K562 (cell line): ENCODE measurements around the gene CEP19. TPM values are rescaled to one million over a fixed set of nuclear protein-coding genes. Genes with fewer than 3 reads are reported as not detected.

ENCODE experiments used
- ATAC-seq: fragments of 200-7000 bp; cut with Tn5 transposase; 3 replicates; pipeline ENCODE4 v1.9.1; 2020; ENCODE audit warnings: moderate library complexity
- BruUV-seq: library from RNA; stranded (reverse); fragments of 400-500 nt; replicated peaks from 2 replicates; lab custom pipeline; 2021; lab: Mats Ljungman, UMichigan
- CTCF ChIA-PET: fragments of 300-600 bp; formaldehyde crosslinking; extraction: SDS; loops from one replicate; lab custom pipeline; 2021; ENCODE audit warnings: low intra/inter-chr PET ratio; lab: Yijun Ruan, JAX
- POLR2A ChIA-PET: fragments of 300-600, 350-650 bp; sonication (Branson Sonifier 250); formaldehyde crosslinking; extraction: SDS; loops from one replicate; lab custom pipeline; 2021; ENCODE audit warnings: antibody characterized with exemption, inconsistent platforms; lab: Yijun Ruan, JAX
- DNase-seq, 4 experiments: peaks; one replicate each; pipeline versions ENCODE4 v3.0.0 to v3.0.0-alpha.2; 2011 to 2018; ENCODE audit warnings: low spot score in 3 of 4, mixed read lengths in 3 of 4; ENCODE audit errors: extremely low read depth in 1 of 4
- FAIRE-seq: peaks from 2 replicates; lab custom pipeline; 2011; peaks lifted over from hg19 to GRCh38; lab: Jason Lieb, UNC
- H2AFZ ChIP-seq: 2 replicates; pipeline ENCODE4 v1.6.0; 2011; ENCODE audit warnings: low read depth, low read length, control low read depth, inconsistent platforms
- H3K27ac ChIP-seq: fragments of 200-600 bp; 3 replicates; pipeline ENCODE4 v1.8.0; 2011; ENCODE audit warnings: low read depth, mild to moderate bottlenecking, control low read depth, inconsistent platforms, low read length, moderate library complexity, mixed read lengths; ENCODE audit errors: extremely low read depth
- H3K27me3 ChIP-seq, 2 experiments: fragments of 300-600 bp in 1 of 2; 2 replicates in 1 of 2; 3 replicates in 1 of 2; pipeline versions ENCODE4 v1.6.0 to v1.8.0; 2011; ENCODE audit warnings: inconsistent platforms in 2 of 2, low read length in 2 of 2, mild to moderate bottlenecking in 1 of 2, mixed read lengths in 1 of 2, moderate library complexity in 1 of 2; ENCODE audit not compliant: control insufficient read depth in 2 of 2, insufficient read depth in 2 of 2
- H3K36me3 ChIP-seq: fragments of 300-600 bp; 3 replicates; pipeline ENCODE4 v1.8.0; 2011; ENCODE audit warnings: mild to moderate bottlenecking, low read length, inconsistent platforms; ENCODE audit not compliant: control insufficient read depth, insufficient read depth
- H3K4me1 ChIP-seq, 2 experiments: fragments of 200-600 bp in 1 of 2; replicated peaks in 1 of 2; 2 replicates in 1 of 2; 3 replicates in 1 of 2; pipeline versions ENCODE4 v1.5.1 to v1.8.0; 2011; ENCODE audit warnings: inconsistent platforms in 2 of 2, low read length in 2 of 2, mild to moderate bottlenecking in 1 of 2, mixed read lengths in 1 of 2, moderate library complexity in 1 of 2; ENCODE audit not compliant: control insufficient read depth in 2 of 2, insufficient read depth in 2 of 2
- H3K4me2 ChIP-seq: 2 replicates; pipeline ENCODE4 v1.6.1; 2011; ENCODE audit warnings: low read length, control low read depth, inconsistent platforms, mixed read lengths; ENCODE audit not compliant: insufficient read depth
- H3K4me3 ChIP-seq: fragments of 200-600 bp; sonication (generic), shearing (Covaris generic); 2 replicates; pipeline ENCODE4 v1.5.1; 2016; ENCODE audit warnings: control low read depth, inconsistent platforms
- H3K79me2 ChIP-seq: fragments of 200-600 bp; 3 replicates; pipeline ENCODE4 v1.8.0; 2011; ENCODE audit warnings: low read length, inconsistent platforms; ENCODE audit not compliant: control insufficient read depth, insufficient read depth
- H3K9ac ChIP-seq, 2 experiments: 2 replicates each; pipeline versions ENCODE4 v1.6.0 to v1.6.1; 2011; ENCODE audit warnings: low read depth in 2 of 2, low read length in 2 of 2, control low read depth in 1 of 2, inconsistent platforms in 1 of 2, mild to moderate bottlenecking in 1 of 2, mixed read lengths in 1 of 2; ENCODE audit not compliant: insufficient read depth in 1 of 2
- H3K9me1 ChIP-seq: one replicate; pipeline ENCODE4 v1.6.0; 2011; ENCODE audit warnings: inconsistent platforms, mild to moderate bottlenecking, low read length, moderate library complexity; ENCODE audit not compliant: control insufficient read depth, insufficient read depth
- H3K9me3 ChIP-seq: replicated peaks from 2 replicates; pipeline ENCODE4 v1.5.1; 2011; ENCODE audit warnings: low read depth, low read length, inconsistent platforms; ENCODE audit not compliant: control insufficient read depth, insufficient read depth
- H4K20me1 ChIP-seq: replicated peaks from 2 replicates; pipeline ENCODE4 v1.6.1; 2011; ENCODE audit warnings: low read length, inconsistent platforms, mixed read lengths; ENCODE audit not compliant: control insufficient read depth, insufficient read depth
- BRD9 ChIP-seq: fragments of 450-650 bp; IDR thresholded peaks from 2 replicates; pipeline ENCODE4 v1.6.1; 2018; ENCODE audit warnings: low read depth; ENCODE audit not compliant: partially characterized antibody
- EGR1 ChIP-seq: fragments of 450-650 bp; conservative IDR thresholded peaks from 2 replicates; pipeline ENCODE4 v1.6.1; 2017; ENCODE audit warnings: mild to moderate bottlenecking
- EP400 ChIP-seq: fragments of 450-650 bp; IDR thresholded peaks from 2 replicates; pipeline ENCODE4 v1.6.1; 2017; ENCODE audit warnings: antibody characterized with exemption, mild to moderate bottlenecking, moderate library complexity
- MAZ ChIP-seq, 2 experiments: fragments of 450-650 bp in 1 of 2; sonication (generic) in 1 of 2; formaldehyde crosslinking; IDR thresholded peaks in 1 of 2; conservative IDR thresholded peaks in 1 of 2; 2 replicates each; pipeline versions ENCODE4 v1.4.0 to v1.5.0; 2020; ENCODE audit warnings: mild to moderate bottlenecking in 1 of 2, missing genetic modification reagents in 1 of 2
- NFE2L1 ChIP-seq: fragments of 450-650 bp; IDR thresholded peaks from 2 replicates; pipeline ENCODE4 v1.6.1; 2016; ENCODE audit warnings: missing genetic modification characterization, low read depth, mild to moderate bottlenecking, missing compliant biosample characterization, moderate library complexity, borderline replicate concordance
- NONO ChIP-seq, 2 experiments: fragments of 200-400 bp in 1 of 2; fragments of 450-650 bp in 1 of 2; formaldehyde crosslinking in 1 of 2; IDR thresholded peaks; 2 replicates each; pipeline ENCODE4 v1.6.1; 2017; ENCODE audit warnings: low read depth in 2 of 2, mild to moderate bottlenecking in 2 of 2, moderate library complexity in 2 of 2, low read length in 1 of 2
- PURB ChIP-seq: sonication (generic); formaldehyde crosslinking; IDR thresholded peaks from 2 replicates; pipeline ENCODE4 v1.9.0; 2021; ENCODE audit warnings: low read depth, mild to moderate bottlenecking, missing genetic modification reagents
- TBL1XR1 ChIP-seq, 2 experiments: IDR thresholded peaks; 2 replicates each; pipeline ENCODE4 v1.6.1; 2012; ENCODE audit warnings: improper control_type of control experiment in 2 of 2, low read length in 2 of 2, mild to moderate bottlenecking in 1 of 2
- TEAD1 ChIP-seq, 2 experiments: fragments of 450-650 bp in 1 of 2; sonication (generic) in 1 of 2; formaldehyde crosslinking; IDR thresholded peaks; 2 replicates each; pipeline versions ENCODE4 v1.4.0 to v1.8.0; 2020 to 2022; ENCODE audit warnings: mild to moderate bottlenecking in 2 of 2, missing genetic modification reagents in 1 of 2
- WGBS: fragments of 100-300 bp; shearing (Covaris generic); methylation state at CpG from one replicate; pipeline ENCODE4 v1.1.6; 2016; ENCODE audit warnings: low coverage, mixed read lengths; ENCODE audit not compliant: insufficient coverage; ENCODE audit errors: missing lambda C conversion rate; 5-methylcytosine and 5-hydroxymethylcytosine counted together
- in situ Hi-C: fragments of 300-500 bp; cut with MboI; formaldehyde crosslinking; loops from 4 replicates; pipeline ENCODE4 v1.15.0; 2018; ENCODE audit warnings: inconsistent platforms, mixed read lengths
- intact Hi-C: fragments of 100-400 bp; cut with micrococcal nuclease; formaldehyde crosslinking; loops from 2 replicates; pipeline ENCODE4 v1.14.2; 2022
- polyA plus RNA-seq, 8 experiments: library from polyadenylated mRNA; depleted of rRNA in 4 of 8; stranded (reverse) in 5 of 8; unstranded in 3 of 8; fragments of >200 nt; fragmentation: Nextera tagmentation in 2 of 8; fragmentation: Illumina TruSeq in 1 of 8; extraction: Ambion mirVana in 2 of 8; extraction: Trizol in 1 of 8; gene quantifications; 2 replicates each; pipeline versions ENCODE4 v1.2.1 to v1.2.3, GENCODE V29; 2011 to 2014; ENCODE audit warnings: inconsistent platforms in 1 of 8, missing spikeins in 1 of 8
- total RNA-seq, 7 experiments: library from RNA; depleted of rRNA in 6 of 7; stranded (reverse); fragments of >200 nt in 6 of 7; fragmentation: Illumina TruSeq in 2 of 7; extraction: Trizol in 2 of 7; gene quantifications; 2 replicates each; pipeline versions ENCODE4 v1.2.1 to v1.2.3, GENCODE V29; 2011 to 2021; ENCODE audit warnings: low replicate concordance in 1 of 7
- TF ChIP-seq, protein P1 (sequence below): sonication (generic); formaldehyde crosslinking; IDR thresholded peaks from 2 replicates; pipeline ENCODE4 v1.8.1; 2023; ENCODE audit warnings: mild to moderate bottlenecking, missing genetic modification reagents
- TF ChIP-seq, protein P2 (sequence below): fragments of 450-650 bp; IDR thresholded peaks from one replicate; pipeline ENCODE4 v1.6.1; 2018; ENCODE audit warnings: mild to moderate bottlenecking, moderate library complexity; ENCODE audit not compliant: partially characterized antibody
- TF ChIP-seq, protein P3 (sequence below): fragments of 450-650 bp; IDR thresholded peaks from 2 replicates; pipeline ENCODE4 v1.6.1; 2017; ENCODE audit warnings: antibody characterized with exemption, mild to moderate bottlenecking

The CEP19 gene
- total and polyA plus RNA-seq, 9 of the 15 experiments (the other 6 are each of a cell fraction or from before 2014, with no cell fraction given) = 2.5 to 4.5 (median 3.7) TPM

DNA sequence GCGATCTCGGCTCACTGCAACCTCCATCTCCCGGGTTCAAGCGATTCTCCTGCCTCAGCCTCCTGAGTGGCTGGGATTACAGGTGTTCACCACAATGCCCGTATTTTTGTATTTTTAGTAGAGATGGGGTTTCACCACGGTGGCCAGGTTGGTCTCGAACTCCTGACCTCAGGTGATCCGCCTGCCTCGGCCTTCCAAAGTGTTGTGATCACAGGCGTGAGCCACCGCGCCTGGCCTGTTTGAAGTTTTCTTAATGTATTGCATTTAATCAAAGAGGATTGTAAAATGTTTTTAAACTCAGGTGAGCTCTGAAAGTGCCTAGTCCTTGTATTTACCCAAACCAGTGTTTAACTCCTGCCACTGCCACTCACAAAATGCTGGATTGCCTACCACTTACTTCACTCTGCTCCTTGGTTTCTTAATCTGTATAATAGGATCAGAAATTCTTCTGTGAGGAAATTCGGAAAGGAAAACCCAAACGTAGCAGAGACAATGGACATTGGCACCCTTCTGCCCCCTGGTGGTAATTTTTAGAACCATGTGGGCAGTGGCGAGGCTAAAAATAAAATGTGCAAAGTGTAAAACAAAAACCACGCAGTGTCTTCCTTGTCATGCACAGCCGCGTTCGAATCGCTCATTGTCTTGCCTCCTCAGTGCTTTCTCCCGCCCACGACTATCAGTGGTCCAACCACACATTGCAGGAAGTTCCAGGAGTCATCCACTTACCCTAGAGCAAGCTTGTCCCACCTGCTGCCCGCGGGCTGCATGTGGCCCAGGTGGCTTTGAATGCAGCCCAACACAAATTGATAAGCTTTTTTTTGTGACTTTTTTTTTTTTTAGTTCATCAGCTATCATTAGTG, 27.3 kb downstream of the CEP19 start:
- Histone ChIP-seq H3K9ac (peak overlapping the region; percentile 11 to 54; a peak in 2 of 4 replicates), H3K27me3 (no peaks in the 10 kb centered on the region), H2AFZ (peak overlapping the region; percentile 88), H3K36me3 (no peaks in the 10 kb centered on the region), H3K4me2 (peak overlapping the region; percentile 26), H3K4me1 (peaks cover 3 to 7% of the 10 kb centered on the region in 2 experiments; a peak in 3 of 5 replicates), H3K4me3 (no peak overlapping the region), H4K20me1 (no peaks in the 10 kb centered on the region), H3K27ac (no peak overlapping the region), H3K9me1 (no peaks in the 10 kb centered on the region), H3K79me2 (no peaks in the 10 kb centered on the region), H3K9me3 (no peaks in the 10 kb centered on the region)
- CTCF ChIA-PET = interaction anchor here (0.6 to 3.0 kb wide), 7 partner anchors 9 to 285 kb away, joined by 3 to 48 read pairs (median 4); no protein-coding TSS in a partner anchor
- in situ Hi-C loops (loop anchor here (5.0 kb wide), 2 partner anchors 72 to 152 kb away; no protein-coding TSS in a partner anchor), intact Hi-C loops (loop anchor here (1.0 to 2.0 kb wide), 3 partner anchors 52 to 156 kb away; no protein-coding TSS in a partner anchor)
- FAIRE-seq = peak; percentile 90
- peak; percentile 92 for ATAC-seq
- peak; percentile 63 to 81 (median 68) for DNase-seq
- 20% methylated on average over 20 of the region's 24 CpGs for WGBS
- POLR2A ChIA-PET = interaction anchor here (0.6 kb wide), 1 partner anchor 191 kb away, joined by 3 read pairs; no protein-coding TSS in a partner anchor
- no TSS peak for BruUV-seq
- TF ChIP-seq TBL1XR1 (IDR thresholded peaks at IDR 0.05; ENCODE audit: low read length in 2 of 2) (0 out of 4 replicates have a peak, but pooled peaks of 1 of the 2 experiments have one; percentile 19), EP400 (0 out of 2 replicates have a peak, but pooled peaks have one; percentile 18), PURB (no peak), NFE2L1 (tag) (no peak), TEAD1 (CRISPR knock-in tag; IDR thresholded peaks at IDR 0.05) (no peak), MAZ (CRISPR knock-in tag; conservative IDR thresholded peaks at IDR 0.05 in 1 of 2, IDR thresholded peaks at IDR 0.05 in 1 of 2) (peak in 1 of 2 experiments; percentile 55; a peak in 1 of 4 replicates), NONO (IDR thresholded peaks at IDR 0.05; ENCODE audit: low read depth in 2 of 2, low read length in 1 of 2) (no peak), EGR1 (0 out of 2 replicates have a peak, but pooled peaks have one; percentile 10), BRD9 (peak; percentile 59)
- TF ChIP-seq, protein P1, sequence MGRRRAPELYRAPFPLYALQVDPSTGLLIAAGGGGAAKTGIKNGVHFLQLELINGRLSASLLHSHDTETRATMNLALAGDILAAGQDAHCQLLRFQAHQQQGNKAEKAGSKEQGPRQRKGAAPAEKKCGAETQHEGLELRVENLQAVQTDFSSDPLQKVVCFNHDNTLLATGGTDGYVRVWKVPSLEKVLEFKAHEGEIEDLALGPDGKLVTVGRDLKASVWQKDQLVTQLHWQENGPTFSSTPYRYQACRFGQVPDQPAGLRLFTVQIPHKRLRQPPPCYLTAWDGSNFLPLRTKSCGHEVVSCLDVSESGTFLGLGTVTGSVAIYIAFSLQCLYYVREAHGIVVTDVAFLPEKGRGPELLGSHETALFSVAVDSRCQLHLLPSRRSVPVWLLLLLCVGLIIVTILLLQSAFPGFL (CRISPR knock-in tag) = 0 out of 2 replicates have a peak, but pooled peaks have one; percentile 78
- TF ChIP-seq, protein P2, sequence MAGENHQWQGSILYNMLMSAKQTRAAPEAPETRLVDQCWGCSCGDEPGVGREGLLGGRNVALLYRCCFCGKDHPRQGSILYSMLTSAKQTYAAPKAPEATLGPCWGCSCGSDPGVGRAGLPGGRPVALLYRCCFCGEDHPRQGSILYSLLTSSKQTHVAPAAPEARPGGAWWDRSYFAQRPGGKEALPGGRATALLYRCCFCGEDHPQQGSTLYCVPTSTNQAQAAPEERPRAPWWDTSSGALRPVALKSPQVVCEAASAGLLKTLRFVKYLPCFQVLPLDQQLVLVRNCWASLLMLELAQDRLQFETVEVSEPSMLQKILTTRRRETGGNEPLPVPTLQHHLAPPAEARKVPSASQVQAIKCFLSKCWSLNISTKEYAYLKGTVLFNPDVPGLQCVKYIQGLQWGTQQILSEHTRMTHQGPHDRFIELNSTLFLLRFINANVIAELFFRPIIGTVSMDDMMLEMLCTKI = no peak
- TF ChIP-seq, protein P3, sequence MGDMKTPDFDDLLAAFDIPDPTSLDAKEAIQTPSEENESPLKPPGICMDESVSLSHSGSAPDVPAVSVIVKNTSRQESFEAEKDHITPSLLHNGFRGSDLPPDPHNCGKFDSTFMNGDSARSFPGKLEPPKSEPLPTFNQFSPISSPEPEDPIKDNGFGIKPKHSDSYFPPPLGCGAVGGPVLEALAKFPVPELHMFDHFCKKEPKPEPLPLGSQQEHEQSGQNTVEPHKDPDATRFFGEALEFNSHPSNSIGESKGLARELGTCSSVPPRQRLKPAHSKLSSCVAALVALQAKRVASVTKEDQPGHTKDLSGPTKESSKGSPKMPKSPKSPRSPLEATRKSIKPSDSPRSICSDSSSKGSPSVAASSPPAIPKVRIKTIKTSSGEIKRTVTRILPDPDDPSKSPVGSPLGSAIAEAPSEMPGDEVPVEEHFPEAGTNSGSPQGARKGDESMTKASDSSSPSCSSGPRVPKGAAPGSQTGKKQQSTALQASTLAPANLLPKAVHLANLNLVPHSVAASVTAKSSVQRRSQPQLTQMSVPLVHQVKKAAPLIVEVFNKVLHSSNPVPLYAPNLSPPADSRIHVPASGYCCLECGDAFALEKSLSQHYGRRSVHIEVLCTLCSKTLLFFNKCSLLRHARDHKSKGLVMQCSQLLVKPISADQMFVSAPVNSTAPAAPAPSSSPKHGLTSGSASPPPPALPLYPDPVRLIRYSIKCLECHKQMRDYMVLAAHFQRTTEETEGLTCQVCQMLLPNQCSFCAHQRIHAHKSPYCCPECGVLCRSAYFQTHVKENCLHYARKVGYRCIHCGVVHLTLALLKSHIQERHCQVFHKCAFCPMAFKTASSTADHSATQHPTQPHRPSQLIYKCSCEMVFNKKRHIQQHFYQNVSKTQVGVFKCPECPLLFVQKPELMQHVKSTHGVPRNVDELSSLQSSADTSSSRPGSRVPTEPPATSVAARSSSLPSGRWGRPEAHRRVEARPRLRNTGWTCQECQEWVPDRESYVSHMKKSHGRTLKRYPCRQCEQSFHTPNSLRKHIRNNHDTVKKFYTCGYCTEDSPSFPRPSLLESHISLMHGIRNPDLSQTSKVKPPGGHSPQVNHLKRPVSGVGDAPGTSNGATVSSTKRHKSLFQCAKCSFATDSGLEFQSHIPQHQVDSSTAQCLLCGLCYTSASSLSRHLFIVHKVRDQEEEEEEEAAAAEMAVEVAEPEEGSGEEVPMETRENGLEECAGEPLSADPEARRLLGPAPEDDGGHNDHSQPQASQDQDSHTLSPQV = no peak
